ENCODE measurements around the gene CHP2.
"Not testable (repeated sequence)": the region's sequence is repeated elsewhere in the genome, so short reads cannot be mapped to it uniquely, and the experiment has no call there.

The CHP2 gene

GRCh38 chr16:23745263-23745662 is 9.6 kb upstream of the CHP2 start:
- no peak for DNase-seq (ENCODE audit: low spot score)

GRCh38 chr16:23748630-23749029 is 6.2 kb upstream of the CHP2 start:
- no peak for DNase-seq (ENCODE audit: low spot score)

GRCh38 chr16:23751053-23751452 is 3.8 kb upstream of the CHP2 start:
- not testable (repeated sequence) for DNase-seq (ENCODE audit: low spot score)

DNA sequence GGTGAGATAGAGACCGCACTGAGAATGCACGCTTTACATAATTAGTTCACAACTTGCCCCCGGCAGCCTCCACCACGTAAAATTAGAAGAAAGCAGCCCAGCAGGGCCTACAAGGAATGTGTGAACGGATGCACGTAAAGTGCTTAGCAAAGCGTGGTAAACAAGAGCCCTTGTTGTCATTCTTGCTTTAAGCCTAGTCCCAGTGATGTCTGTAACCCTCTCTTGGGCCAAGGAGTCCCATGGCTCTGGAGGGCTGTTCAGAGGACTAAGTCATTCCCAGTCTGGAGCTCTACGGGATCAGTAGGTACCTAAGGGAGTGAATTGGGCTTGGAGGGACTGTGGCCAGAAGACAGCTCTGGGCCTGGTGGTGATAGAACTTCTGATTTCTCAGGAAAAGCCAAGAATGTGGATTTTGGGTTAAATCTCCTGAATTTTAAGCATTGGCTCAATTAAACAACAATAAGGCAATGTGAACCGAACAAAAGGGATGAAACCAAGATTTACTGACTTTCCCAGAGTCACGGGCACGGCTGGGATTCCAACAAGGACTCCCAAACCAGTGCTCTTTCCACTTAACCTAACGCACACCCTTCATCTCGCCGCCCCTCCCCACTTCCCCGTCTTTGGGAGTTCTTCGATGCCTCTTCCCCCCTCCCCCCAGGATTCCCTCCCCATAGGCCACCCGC is 775 bp upstream of the CHP2 start:
- DNase-seq (ENCODE audit: low spot score) = no peak

- no peak for DNase-seq (ENCODE audit: low spot score)
Observed at GRCh38 chr16:23755484-23755809, 621 bp downstream of the CHP2 start.

DNA sequence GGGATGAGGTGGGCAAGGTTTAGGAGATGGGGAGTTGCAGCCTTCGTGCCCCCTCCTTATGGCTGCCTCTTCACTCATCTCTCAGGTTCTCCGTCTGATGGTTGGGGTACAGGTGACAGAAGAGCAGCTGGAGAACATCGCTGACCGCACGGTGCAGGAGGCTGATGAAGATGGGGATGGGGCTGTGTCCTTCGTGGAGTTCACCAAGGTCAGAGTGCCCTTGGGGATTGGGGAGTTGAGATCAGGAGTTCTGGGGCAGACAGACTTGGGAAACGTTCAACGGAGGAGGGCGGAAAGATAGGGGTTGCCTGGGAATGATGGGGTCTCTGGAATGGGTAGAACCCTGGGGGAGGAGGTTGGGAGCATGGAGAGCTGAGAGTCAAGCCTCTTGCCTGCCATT is 2.3 kb downstream of the CHP2 start:
- no peak for DNase-seq (ENCODE audit: low spot score)

DNA sequence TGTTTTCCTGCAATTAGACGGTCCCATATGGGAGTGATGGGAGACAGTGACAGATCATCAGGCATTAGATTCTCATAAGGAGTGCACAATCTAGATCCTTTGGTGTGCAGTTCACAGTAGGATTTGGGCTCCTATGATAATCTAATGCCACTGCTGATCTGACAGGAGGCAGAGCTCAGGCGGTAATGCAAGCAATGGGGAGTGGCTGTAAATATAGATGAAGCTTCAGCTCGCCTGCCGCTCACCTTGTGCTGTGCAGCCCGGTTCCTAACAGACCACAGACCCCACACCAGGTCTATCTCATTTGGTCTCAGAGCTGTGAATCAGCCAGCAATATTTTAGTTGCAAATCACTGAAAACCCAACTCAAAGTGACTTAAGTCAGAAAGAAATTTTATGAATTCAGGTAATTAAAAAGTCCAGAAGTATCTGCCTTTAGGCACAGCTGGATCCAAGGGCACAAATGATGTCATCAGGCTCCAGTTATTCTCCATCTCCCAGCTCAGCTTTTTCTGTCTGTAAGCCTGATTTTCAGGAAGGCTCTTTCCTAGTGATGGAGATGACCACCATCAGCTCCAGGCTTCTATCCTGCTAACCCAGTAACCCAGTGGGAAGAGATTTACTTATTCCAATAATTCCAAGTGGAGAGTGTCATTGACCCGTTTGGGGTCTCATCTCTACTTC is 3.3 kb downstream of the CHP2 start:
- no peak for DNase-seq (ENCODE audit: low spot score)

DNA sequence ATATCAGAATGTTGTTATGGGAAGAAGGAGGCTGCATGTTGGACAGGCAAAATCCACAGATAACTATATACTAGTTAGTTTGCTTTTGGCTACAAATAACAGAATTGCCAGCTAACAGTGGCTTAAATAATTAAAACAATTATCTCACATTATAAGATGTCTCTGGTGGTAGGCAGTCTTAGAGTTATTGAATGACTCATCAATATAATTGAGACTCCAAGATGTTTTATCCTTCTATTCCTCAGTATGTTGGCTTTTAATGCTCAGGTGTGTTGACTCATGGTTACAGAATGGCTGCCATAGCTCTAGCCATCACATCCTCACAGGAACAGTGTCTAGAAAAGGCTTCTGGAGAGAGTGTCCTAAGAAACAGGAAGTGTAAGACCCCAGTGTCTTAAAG is 11.1 kb downstream of the CHP2 start:
- no peak for DNase-seq (ENCODE audit: low spot score)

GRCh38 chr16:23768581-23768980 is 13.8 kb downstream of the CHP2 start:
- DNase-seq (ENCODE audit: low spot score) = no peak

DNA sequence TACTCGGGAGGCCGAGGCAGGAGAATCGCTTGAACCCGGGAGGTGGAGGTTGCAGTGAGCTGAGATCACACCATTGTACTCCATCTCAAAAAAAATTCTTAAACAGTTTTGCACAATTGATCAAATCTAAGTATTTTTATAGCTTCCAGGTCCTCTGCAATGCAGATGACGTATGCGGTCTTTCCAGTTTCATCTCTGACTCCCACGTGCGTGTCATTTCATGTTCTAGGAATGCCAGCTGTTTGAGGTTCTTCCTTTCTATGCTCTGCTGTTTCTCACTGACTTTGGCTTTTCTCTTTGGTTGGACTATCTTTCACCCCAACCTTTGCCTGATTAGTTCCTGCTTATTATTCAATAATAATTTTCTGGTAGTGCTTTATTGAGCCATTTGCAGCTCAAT is 16.2 kb downstream of the CHP2 start:
- no peak for DNase-seq (ENCODE audit: low spot score)

GRCh38 chr16:23771642-23772041 is 16.8 kb downstream of the CHP2 start:
- DNase-seq (ENCODE audit: low spot score) = no peak

DNA sequence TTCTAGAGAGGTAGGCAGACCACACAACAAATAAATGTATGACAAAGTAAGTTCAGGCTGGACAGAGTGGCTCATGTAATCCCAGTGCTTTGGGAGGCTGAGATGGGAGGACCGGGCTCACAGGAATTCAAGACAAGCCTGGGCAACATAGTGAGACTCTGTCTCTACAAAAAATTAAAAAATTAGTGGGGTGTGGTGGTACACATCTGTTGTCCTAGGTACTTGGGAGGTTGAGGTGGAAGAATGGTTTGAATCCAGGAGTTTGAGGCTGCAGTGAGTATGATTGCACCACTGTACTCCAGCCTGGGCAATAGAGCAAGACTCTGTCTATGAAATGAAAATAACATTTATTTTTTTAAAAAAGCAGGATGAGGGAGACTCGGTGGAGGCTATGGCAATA is 18.5 kb downstream of the CHP2 start:
- DNase-seq (ENCODE audit: low spot score) = no peak

- DNase-seq (ENCODE audit: low spot score) = no peak
Observed at GRCh38 chr16:23781176-23781575, 26.4 kb downstream of the CHP2 start.

GRCh38 chr16:23784811-23785447 is 30.1 kb downstream of the CHP2 start:
- DNase-seq (ENCODE audit: low spot score) = no peak

- DNase-seq (ENCODE audit: low spot score) = no peak
Observed at GRCh38 chr16:23785842-23786241, 31.0 kb downstream of the CHP2 start.

GRCh38 chr16:23786964-23787561 is 32.2 kb downstream of the CHP2 start:
- no peak for DNase-seq (ENCODE audit: low spot score)

DNA sequence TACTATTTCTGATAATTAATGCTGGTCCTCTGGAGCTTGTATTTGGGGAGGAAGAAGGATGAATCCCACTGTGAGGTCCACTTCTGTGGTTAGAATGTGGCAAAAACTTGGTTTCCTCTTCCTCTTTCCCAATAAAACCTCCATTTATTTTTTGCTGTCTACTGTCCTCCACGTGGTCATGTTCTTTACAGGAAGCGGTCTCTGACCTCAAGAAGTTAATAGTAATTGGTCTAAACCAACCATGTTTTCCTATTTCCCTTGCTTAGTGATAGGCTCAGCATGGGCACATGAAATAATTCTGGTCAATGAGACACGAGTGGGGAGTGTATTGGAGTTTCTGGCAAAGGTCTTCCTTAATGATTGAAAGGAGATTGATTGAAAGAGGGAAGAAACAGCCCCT is 33.9 kb downstream of the CHP2 start:
- DNase-seq (ENCODE audit: low spot score) = no peak

- DNase-seq (ENCODE audit: low spot score) = no peak
Observed at GRCh38 chr16:23795378-23795777, 40.6 kb downstream of the CHP2 start.

DNA sequence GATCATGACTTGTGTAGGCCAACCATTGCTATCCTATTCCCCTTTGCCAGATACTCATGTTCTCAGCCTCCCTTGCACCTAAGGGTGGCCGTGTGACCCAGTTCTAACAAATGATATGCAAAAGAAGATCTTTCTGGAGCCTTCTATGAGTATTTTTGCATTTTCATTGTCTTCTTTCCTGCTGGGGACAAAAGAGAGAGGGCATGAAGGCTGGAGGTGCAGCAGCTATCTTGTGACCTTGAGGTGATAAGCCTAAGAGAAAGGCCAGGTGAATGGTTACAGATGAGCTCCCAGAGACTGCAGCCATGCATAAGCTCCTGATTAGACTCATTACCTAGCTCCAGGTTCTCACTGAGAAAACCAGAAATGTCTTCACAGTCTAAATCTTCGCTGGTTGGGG is 42.1 kb downstream of the CHP2 start:
- DNase-seq (ENCODE audit: low spot score) = no peak

- DNase-seq (ENCODE audit: low spot score) = peak; percentile 71
Observed at GRCh38 chr16:23801378-23801777, 46.6 kb downstream of the CHP2 start.

DNA sequence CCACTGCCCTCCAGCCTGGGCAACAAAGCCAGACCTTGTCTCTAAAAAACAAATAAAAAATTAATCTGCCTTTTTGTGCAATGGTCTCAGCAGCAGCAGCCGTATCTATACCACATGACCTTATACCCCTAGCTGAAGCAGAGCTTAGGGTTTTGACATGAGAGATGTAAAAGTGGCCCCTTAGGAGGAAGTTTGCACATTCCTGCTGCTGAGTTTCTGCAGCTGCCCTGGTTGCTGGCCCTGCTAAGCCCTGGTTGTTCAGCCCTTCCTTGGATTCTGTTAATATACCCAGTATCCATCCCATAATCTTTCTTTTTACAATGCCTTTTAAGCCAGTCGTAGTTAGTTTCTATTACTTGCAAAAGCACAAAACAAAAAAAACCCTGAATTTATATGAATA is 48.0 kb downstream of the CHP2 start:
- no peak for DNase-seq (ENCODE audit: low spot score)

- peak; percentile 78 for DNase-seq (ENCODE audit: low spot score)
Observed at GRCh38 chr16:23803591-23804123, 48.8 kb downstream of the CHP2 start.

DNA sequence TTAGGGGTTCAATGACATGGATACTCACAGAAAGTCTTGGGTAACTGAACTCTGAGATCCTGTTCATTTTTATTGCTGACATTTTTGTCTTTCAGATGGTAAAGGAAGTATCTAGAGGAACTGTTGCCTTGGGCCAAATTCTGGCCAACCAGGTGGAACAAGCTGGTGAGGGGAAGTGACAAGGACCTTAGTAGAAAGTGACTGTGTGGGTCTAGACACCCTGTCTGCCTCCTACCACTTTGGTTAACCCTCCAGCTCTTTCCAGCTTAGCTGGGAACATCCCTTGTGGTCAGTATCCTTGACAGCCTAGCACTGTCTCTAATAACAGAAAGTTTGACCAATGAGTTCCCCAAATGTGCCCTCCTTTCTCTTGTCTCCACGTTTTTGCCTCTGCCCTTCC is 52.2 kb downstream of the CHP2 start:
- DNase-seq (ENCODE audit: low spot score) = peak; percentile 49

Data from germinal center (tissue), 1 donor.